Omental fat pad (tissue), 4 donors: Measurements from ENCODE around the gene KRT85. TPM values are rescaled to one million over a fixed set of nuclear protein-coding genes. Genes with fewer than 3 reads are reported as not detected.

Source experiments
- ATAC-seq: fragments of 150-250 bp; one replicate; pipeline ENCODE4 v1.9.1; 2016; ENCODE audit warnings: mild to moderate bottlenecking, moderate library complexity; ENCODE audit not compliant: low FRiP score
- DNase-seq: peaks from one replicate; pipeline ENCODE4 v3.0.0-alpha.2; 2019; ENCODE audit warnings: low spot score
- total RNA-seq, 4 donors: library from RNA; depleted of rRNA; stranded (reverse); fragments of >200 nt; gene quantifications; one replicate each; pipeline ENCODE4 v1.1.0, GENCODE V29; 2016
- TF ChIP-seq, protein P1 (sequence below), 3 donors: fragments of 450-650 bp; IDR thresholded peaks; one replicate each; pipeline ENCODE4 v1.5.1; 2016 to 2017; ENCODE audit warnings: antibody characterized with exemption in 3 of 3, mild to moderate bottlenecking in 3 of 3, moderate library complexity in 2 of 3

The KRT85 gene
- total RNA-seq, 4 donors from 2014 or later: not detected

DNA sequence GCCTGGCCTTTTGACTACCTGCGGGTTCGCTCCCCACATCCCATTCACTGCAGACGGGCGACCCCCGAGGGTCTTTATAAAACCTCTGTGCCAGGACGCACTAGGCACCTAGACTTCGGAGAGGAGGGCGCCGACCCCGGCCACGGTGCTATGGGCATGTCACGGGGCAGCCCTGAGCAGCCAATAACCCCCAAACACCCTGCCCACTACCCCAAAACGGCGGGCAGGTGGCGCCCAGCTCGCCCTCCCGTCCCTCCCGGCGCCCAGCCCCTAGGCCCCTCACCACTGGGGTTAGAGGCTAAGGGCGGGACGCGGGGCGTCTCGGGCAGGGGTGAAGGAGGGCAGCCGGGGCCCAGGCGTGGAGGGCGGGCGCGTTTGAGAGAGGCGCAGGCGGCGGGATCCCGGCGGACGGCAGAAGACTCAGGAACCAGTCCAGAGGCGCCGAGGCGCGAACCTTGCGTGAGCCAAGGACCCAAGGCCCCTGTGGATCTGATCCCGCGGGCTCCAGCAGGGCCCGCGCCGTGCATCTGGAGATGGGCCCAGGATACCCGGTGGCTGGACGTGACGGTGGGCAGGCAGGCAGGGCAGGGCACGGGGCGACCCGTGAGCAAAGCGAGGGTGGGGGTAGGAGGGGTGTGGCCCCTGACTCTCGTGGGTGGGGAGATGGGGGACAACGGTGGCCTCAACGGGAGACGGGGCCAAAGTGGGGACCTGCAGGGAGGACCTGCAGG is 11.1 kb downstream of the KRT85 start:
- TF ChIP-seq, protein P1, sequence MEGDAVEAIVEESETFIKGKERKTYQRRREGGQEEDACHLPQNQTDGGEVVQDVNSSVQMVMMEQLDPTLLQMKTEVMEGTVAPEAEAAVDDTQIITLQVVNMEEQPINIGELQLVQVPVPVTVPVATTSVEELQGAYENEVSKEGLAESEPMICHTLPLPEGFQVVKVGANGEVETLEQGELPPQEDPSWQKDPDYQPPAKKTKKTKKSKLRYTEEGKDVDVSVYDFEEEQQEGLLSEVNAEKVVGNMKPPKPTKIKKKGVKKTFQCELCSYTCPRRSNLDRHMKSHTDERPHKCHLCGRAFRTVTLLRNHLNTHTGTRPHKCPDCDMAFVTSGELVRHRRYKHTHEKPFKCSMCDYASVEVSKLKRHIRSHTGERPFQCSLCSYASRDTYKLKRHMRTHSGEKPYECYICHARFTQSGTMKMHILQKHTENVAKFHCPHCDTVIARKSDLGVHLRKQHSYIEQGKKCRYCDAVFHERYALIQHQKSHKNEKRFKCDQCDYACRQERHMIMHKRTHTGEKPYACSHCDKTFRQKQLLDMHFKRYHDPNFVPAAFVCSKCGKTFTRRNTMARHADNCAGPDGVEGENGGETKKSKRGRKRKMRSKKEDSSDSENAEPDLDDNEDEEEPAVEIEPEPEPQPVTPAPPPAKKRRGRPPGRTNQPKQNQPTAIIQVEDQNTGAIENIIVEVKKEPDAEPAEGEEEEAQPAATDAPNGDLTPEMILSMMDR (IDR thresholded peaks at IDR 0.05): no peak
- ATAC-seq (no peak), DNase-seq (no peak)

DNA sequence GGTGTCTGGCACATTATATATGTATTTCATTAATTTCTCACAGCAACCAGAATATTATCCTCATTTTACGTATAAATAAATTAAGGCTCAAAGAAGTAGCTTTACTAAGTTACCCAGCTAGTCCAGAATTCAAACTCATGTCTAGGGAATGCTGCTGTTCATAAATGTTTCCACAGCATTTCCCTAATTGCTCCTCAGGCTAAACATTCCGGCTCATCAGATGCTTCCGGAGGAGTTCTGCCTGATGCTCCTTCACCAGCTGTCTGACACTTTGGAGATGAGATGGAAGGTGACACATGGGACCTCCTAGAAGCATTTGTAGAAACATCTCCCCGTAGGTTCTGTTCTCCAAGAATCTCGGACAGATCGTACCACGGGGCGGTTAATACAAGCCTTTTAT is 12.1 kb downstream of the KRT85 start:
- TF ChIP-seq, protein P1 (IDR thresholded peaks at IDR 0.05): no peak
- ATAC-seq (no peak), DNase-seq (no peak)

DNA sequence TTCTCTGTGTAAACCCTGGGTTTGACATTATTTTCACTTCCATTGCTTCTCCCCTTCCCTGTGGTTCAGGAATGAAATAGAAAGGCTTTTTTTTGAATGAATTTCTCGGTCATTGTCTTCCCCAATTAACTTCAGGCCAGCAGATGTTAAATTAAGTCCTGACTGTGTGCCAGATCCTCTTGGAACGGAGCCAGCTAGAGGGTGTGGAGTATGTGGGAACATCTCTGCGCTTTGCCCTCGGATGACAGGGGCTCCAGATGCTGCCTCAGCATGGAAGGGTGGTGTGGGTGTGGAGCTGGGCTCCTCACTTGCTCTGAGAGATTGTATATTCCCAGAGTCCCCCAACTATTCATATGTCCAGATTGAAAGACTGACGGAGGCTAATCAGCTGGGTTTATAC is 13.1 kb downstream of the KRT85 start:
- no peak for ATAC-seq
- TF ChIP-seq, protein P1 (IDR thresholded peaks at IDR 0.05): no peak
- no peak for DNase-seq

DNA sequence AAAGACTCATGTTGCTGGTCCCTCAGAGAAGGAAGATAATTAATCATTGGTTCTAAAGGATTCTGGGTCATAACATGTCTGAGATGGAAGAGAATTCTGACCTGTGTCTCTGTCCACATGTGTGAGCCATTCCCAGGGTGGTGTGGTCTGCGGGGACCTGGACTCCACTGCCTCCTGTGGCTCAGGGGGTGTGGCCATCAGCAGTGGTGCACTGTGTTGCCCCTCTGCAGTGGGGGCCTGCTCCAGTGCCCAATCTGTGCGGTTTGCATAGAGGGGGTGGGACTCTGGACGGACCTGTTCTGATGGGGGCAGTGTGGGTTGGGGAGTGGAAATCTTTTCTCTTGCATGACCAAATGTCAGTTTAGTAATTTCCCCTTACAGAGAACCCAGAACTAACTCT is 13.5 kb downstream of the KRT85 start:
- TF ChIP-seq, protein P1 (IDR thresholded peaks at IDR 0.05): no peak
- DNase-seq: no peak
- no peak for ATAC-seq

DNA sequence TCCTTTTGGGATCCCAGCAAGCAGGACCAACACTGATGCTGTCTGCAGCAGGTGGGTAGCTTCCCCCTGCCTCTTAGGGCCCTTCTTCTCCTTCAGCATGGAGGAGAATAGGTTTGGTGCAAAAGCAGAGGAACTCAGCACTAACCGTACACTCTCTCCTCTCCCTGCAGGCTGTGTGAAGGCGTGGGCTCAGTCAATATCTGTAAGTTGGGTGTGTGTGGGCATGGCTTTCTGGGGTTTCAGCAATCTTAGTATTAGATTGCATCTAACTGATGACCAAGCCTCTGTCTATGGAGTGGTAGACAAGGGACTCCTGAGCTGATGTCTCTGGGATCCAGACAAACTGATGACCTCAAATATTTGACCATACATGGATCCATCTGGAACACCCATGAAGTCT is 14.3 kb downstream of the KRT85 start:
- ATAC-seq (no peak), DNase-seq (no peak)
- TF ChIP-seq, protein P1 (IDR thresholded peaks at IDR 0.05): no peak

DNA sequence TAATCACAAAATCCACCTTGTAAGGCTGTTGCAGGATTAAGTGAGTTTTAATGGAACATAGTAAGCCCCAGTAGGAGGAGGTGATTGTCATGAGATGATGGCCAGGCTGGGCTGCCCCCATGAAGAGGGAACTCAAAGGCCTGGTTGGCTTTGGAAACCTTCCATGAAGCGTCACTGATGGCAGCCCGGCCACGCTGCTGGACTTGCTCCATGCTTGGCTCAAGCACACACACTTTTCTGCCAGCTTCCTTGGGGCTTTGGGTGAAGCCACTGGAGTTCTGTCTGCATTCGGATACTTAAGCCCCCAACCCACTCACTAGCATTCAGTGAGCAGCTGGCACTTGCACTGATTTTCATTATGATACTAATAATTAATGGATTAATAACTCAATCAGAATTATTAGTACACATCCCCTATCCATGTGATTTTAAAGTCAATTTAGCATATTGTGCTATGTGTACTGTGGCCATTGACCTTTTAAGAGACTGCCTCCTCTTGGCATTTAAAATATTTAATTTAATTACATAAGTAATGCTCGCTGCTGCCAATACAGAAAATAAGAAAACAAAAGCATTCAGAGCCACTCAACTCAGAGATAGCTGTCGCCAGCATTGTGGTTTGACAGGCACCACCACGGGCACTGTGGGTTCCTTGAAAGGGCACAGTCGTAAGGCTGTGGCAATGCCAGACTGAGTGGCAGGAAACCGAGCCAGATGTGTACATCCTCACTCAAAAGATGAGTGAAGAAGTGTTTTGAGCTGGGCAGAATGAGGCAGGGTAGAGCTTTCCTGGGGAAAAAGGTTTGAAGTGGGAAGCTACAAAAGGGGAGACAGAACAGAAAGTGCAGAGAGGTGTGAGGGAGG is 15.9 kb downstream of the KRT85 start:
- TF ChIP-seq, protein P1 (IDR thresholded peaks at IDR 0.05): no peak
- DNase-seq (no peak), ATAC-seq (no peak)
